GM18511 (cell line): ENCODE measurements around the gene CCDC187.
"Not testable (repeated sequence)": the region's sequence is repeated elsewhere in the genome, so short reads cannot be mapped to it uniquely, and the experiment has no call there.

Experiments used
- ATAC-seq: cut with Tn5 transposase; IDR thresholded peaks from one replicate; pipeline ENCODE4 v1.9.1; 2021; ENCODE audit warnings: mild to moderate bottlenecking, moderate library complexity; ENCODE audit not compliant: unreplicated experiment

CCDC187 gene

DNA sequence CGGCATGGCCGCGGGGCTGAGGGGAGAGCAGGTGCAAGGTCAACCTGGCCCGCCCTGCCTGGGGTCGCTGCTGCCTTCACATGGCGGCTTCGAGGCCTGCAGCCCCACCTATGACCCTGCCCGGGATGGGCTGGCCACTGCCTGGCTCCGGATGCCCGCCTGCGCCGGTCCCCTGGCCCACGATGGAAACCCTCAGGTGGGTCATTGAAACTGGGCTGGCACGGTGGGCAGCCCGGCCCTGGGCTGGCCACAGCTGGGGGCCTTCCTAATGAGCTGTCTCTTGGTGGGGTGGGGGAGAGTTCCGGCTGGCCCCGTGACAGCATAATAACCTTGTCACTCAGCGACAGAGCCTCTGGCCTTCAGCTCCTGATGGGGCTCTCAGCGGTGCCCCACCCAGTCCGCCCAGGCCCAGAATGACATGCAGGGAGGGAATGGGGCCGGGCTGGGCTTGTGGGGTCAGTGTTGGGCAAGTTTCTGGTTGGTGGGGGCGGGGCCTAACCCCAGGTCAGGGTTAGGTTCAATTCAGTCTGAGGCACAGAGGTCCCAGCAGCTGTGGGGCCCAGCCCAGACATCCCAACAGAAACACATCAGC, at the start of gene CCDC187:
CCDC187 (minus strand) TSS at position 270 of the 592 bp plus-strand sequence; CDS start at position 6, 264 bp downstream.
- no peak for ATAC-seq

DNA sequence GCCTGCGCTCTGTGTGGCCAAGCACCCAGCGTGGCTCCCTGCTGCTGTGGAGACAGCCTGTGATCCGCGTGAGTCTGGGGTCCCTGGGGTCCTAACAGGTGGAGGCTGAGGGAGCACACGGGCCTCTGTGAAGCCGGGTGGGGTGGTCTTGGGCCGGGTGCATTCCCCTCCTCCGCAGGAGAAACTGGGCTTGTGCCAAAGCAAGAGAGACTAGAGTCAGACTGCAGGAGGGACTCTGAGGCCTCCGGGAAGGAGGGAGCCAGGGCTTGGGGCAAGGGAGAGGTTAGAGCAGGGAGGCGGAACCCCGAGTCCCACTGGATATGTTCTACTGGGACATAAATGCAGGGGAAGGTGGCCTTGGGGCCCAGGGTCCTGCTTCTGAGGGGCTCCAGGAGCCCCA, 49.2 kb upstream of the CCDC187 start:
- no peak for ATAC-seq

DNA sequence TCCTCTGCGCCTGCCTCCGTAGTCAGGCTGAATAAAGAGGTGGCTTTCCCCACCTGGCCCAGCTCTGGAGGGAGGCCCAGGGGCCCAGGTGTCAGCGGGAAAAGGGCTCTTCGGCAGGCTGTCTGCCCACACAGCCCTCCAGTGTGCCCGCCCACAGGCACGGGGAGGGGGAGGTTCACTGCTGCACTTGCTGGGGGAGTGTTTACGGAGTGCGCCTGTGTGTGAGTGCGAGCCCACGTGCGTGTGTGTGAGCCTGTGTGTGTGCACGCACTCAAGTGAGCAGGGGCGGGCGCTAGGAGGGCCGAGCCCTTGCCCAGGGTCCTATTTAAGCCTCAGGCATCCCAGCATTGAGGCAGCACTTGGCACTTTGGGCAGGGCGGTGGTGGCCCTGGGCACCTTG, 48.8 kb upstream of the CCDC187 start:
- no peak for ATAC-seq

DNA sequence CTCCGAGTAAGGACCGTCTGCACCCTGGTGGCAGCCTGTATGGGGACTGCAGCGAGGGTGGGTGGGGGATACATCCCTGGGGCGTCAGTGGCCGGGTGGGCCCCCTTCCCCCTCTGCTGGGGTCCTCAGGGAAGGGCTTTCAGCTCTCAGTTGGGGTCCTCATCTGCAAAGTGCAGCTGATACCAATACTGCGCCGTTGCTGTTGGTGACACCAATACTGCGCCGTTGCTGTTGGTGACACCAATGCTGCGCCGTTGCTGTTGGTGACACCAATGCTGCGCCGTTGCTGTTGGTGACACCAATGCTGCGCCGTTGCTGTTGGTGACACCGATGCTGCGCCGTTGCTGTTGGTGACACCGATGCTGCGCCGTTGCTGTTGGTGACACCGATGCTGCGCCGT, 48.0 kb upstream of the CCDC187 start:
- ATAC-seq = not testable (repeated sequence)

DNA sequence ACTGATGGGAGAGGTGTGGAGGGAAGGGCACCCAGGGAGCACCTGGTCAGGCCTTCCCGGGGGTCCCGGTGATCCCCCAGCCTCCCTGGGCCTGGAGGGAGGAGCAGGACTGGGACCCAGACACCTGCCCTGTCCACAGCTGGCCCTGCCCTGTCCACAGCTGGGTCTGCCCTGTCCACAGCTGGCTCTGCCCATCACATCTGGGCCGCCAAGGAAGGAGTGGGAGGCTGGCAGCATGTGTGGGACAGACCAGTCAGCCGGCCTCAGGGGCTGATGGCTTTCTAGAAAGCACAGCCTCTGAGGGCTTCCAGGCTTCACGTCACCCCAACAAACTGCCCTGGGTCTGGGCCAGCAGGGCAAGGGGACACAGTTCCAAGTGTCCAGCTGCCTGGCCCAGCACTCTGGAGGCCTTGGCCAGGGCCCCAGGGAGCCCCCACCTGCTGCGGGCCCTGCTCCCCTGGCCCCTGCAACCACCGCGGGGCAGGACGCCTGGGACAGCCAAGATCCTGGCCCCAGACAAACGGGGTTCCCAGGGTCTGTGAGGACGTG, 47.4 kb upstream of the CCDC187 start:
- ATAC-seq = no peak

DNA sequence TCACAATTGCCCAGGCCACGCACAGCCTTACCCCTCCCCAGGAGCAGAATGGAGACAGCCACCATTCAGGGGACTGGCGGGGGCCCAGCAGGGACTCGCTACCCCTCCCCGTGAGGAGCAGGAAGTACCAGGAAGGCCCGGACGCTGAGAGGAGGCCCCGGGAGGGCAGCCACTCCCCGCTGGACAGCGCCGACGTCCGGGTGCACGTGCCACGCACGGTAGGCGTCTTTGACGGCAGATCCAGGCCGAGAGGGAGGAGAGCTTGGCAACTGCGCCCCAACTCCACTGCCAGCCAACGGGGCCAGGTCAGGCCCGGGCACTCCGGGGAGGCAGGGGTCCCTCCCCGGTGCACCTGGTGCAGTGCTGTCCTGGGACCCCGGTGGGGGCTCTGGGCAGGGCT, 45.7 kb upstream of the CCDC187 start:
- ATAC-seq = no peak

DNA sequence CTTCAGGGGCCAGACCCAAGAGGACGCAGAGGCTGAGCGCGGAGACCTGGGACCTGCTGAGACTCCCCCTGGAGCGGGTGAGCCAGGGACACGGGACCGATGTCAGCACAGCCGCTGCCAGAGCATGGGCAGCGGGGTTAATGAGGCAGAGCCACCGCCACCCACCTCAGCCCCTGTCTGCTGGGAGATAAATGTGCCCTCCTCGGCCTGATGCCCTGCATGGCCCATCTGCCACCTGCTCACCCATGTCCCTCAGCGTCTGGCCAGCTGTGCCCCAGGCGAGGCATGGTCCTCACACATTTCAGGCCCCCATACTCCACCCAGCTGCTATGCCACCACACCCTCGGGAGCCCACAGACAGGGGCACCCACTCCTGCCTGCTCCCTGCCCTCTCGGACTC, 44.8 kb upstream of the CCDC187 start:
- no peak for ATAC-seq

DNA sequence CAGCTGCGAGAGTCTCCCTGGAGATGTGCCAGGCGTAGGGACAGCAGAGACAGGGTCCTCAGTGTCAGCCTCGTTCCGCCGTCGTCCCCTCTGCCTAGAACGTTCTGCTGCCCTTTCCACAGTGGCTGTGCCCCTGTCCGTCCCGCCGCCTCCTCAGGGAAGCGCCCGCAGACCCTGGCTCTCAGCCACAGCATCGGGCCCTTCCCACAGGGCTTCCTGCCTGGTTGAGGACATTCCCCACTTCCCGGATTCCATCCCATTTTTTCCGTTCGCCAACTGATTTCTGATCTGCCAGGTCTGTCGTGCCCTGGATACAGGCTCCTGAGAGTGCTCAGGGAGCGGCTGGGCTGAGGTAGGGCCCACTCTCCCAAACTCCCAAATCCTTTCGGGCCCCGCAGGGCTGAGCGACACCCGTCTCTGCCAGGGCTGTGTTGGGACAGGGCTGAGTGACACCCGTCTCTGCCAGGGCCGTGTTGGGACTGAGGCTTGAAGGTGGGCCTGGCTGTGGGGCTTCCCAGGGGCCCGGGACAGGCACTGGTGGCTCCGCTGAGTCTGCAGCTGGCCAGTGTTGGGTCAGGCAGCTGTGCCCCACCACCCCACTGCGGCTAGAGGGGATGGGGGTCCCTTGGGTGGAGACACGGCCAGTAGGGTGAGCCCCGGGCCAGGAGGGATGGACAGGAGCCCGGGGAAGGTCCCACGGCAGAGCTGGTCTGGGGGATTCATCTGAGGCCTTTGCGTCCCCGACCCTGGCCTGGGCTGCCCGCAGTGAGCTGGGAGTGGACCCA, 43.8 kb upstream of the CCDC187 start:
- no peak for ATAC-seq

DNA sequence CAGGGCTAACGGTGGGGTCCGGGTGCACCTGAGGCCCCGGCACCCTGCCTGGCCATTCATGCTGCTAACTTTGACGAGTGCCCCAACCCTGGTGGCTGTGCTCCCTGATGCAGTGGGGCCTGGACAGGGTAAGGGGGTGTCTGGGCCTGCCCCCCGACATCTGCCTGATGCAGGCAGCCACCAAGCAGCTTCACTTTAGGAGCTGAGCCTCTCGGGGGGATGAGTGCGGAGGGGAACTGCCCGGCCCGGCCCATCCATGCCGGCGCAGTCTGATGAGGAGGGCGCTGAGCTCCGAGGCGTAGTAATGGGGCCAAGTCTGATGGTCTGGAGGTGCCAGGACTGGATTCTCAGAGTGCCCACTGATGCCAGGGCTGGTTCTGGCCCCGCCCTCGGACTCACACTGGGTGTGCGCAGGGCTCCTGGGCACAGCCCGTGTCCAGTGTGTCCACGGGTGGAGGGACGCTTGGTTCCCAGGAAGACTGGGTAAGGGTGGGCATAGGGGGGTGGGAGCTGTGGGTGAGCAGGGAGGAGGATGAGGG, 43.1 kb upstream of the CCDC187 start:
- ATAC-seq = no peak

DNA sequence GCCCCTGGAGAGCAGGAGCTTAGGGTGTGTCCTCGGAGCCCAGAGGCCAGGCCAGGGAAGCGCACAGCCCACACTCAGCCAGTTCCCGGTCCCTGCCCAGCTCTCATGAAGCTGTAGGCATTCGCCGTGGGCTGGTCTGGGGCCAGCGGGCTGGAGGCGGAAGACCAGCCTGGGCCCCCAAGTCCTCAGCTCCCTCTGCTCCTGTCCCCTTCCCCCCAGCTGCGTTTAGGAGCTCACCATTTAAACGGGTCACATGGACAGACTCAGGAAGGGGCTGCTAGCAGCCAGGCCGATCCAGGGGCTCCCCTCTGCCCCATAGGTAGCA, 42.2 kb upstream of the CCDC187 start:
- no peak for ATAC-seq

DNA sequence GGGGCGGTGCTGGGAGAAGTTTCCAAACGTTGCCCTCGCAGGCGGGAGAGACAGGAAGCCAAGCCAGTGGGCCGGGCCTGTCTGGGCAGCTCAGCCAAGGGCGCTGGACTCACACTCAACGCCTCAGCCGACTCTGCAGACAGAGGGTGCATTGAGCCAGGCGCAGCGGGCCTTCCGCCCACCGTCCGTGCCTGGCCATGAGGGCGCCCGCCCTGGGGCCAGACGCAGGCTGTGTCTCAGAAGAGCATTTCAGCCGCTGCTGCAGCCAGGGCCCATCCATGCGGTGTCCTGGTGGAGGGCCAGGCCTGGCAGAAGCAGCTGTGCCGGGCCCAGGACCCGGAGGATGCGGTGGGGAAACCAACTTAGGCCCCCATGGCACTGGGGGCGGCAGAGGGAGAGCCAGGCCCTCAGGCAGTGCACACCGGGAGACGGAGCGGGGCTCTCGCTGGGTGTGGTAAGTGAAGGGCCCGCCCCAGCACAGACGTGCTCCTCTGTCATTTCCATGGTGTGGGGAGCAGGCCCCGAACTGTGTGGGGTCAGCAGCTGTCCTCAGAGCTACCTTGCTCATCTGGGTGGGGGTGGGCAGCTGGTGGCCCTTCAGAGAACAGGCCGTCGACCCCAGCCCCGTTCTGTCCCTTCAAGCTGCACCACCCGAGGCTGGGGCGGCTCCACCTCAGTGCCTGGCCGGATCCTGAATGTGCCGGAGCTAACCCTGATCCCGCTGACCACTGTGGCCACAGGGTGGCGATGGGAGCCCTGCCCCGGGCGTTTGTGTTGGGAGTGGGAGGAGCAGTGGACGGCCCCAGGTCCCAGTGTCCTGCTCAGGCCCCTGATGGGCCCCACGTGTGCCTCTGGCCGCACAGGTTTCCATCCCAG, 41.6 kb upstream of the CCDC187 start:
- ATAC-seq = no peak

DNA sequence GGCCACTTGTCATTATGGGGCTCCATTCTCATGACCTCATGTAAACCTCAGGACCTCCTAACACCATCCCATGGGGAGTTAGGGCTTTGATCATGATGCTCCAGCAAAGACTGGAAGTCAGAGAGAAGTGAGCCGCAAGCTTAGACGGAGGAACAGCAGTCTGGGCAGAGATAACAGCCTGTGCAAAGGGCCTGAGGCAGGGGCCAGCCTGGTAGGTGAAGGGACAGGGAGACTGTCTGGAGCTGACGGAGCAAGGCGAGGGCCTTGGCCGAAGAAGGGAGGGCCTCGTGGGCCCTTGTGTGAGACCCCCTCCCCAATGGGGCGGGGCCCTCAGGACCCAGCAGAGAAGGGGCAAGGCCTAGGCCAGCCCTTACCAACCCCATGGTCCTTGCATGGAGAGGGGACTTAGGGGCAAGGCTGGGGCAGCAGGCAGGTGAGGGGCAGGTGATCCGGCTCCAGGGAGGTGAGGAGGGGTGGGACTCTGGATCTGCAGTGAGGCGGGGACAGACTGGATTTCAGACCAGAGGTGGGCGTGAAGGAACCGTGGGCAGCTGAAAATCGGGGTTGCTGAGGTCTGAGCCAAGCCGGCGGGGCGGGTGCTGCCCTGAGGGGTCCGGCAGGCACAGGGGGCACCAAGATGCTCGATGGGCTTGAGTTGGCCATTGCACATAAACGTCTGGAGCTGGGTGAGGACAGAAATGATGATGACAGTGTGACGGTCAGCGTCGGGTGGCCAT, 40.8 kb upstream of the CCDC187 start:
- ATAC-seq = no peak

DNA sequence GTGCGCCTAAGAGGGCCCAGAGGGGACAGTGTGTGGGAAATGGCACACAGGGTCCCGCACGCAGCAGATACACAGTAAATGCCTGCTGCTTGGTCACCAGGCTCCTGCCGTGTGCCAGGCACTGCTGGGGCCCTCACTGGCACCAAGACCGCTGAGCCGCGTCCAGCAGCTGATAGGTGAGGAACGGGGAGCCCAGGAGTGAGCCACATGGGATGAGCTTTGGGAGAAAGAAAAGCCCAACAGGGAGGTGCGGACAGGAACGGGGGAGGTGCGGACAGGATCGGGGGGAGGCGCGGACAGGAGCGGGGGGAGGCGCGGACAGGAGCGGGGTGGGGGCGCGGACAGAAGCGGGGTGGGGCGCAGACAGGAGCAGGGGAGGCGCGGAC, 40.0 kb upstream of the CCDC187 start:
- no peak for ATAC-seq

DNA sequence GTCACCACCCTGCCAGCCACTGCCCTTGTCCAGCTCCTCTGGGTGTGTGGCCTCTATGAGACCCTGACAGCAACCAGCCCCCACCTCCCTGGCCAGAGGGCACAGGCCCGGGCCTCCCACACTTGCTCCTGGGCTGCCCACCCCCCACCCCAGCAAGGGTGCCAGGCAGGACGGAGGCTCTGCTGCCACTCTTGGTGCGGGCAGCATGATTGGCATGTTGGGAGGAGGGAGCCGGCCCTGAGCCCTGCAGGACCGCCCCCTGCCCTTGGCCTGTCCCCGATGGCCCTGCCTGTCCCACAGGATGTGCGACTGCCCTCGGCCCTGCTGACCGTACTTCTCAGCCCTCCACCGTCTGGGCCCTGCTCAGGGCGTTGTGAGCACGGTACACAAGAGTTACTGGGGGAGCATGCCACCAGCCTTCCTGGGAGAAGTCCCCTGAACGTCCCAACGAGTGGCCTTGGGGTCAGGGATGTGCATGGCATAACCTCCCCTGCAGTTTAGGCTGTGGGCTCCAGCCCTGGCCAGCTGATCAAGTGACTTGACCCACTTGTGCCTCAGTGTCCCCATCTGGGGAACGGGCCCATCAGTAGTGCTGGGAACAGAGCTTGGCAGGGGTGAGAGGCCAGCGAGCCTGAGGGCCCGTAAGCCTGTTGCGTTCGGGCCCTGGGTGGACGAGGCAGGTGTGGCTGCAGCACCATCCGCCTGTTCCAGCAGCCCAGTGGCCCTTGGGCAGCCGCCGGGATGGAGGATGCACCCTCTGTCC, 39.4 kb upstream of the CCDC187 start:
- no peak for ATAC-seq

DNA sequence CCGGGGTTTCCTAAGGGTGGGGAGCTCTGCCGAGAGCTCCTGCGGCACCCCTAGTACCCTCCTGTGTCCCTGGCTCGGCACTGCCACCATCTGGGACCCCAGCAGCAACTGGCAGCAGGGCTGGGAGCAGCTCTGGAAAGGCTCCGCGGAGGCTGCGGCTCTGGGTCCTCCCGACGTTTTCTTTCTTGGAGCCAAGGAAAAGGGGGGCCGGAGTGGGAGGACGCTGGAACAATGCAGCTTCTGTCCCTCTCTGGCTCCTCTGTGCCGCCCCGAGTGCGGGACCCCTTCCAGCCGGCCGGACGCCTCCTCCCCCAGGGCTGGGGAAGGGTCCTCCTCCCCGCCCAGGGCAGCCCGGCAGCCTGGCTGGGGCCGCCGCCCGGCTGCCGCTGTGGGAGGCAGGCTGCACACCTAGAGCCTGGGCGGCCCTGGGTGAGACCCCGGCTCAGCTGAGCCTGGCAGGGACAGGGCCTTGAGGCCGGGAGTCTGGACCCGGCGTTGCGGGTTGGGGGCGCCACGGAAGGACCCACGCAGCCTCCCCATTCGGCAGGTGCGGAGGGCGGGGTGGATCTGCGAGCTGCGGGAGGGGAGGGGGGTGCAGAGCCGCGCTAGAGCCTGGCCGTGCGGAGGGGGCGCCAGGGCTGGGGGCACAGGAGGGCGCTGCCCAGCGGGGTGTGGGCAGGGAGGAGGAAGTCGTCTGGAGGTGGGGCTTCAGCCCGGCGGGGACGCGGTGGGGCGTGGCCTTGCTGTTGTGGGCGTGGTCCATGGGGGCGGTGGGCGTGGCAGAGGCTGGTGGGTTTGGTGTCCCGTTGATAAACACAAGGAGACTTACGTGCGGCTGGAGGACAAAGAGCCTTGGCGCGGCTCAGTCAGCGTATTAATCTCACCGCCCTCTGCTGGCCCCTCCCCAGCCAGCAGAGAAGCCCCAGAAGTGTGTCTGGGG, 38.6 kb upstream of the CCDC187 start:
- no peak for ATAC-seq

DNA sequence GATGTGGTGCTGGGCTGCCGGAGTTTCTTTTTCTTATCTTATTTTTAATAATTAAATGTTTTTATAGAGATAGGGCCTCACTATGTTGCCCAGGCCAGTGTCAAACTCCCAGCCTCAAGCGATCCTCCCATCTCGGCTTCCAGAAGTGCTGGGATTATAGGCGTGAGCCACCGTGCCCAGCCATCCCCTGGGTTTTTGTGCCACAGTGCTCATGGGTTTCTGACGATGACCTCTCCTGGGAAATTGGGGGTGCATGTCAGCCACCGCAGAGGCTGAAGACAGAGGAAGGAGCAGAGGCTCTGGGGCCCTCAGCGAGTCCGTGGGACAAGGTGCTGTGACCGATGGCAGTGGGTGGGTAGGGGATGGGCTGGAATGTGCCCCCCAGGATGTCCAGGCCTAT, 37.9 kb upstream of the CCDC187 start:
- ATAC-seq = no peak

DNA sequence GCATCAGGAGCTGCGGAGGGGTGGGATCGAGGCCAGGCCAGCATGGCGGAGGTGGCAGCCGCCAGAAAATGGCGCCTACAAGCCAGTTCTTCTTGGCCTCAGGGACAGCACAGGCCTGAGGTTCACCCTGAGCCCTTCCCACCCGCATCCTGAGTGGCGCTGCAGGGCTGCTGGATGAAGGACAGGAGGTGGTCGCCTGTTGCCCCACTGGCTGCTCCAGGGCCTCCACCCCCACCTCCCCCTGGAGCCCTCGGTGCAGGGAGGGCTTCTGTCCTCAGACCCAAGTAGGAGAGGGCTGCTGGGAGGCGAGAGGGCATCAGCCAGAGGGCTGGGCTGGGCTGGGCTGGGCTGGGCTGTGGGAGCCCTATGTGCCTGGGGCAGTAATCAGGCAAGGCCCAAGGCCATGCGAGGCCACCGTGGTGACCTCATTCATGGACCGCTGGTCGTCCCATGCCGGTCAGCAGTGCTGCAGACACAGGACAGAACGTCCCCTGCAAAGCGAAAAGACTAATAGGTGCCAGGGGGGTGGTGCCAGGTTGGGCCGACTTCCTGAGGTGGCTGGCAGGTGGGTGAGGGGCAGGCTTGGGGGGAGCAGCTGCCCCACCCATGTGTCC, 37.3 kb upstream of the CCDC187 start:
- ATAC-seq = no peak

DNA sequence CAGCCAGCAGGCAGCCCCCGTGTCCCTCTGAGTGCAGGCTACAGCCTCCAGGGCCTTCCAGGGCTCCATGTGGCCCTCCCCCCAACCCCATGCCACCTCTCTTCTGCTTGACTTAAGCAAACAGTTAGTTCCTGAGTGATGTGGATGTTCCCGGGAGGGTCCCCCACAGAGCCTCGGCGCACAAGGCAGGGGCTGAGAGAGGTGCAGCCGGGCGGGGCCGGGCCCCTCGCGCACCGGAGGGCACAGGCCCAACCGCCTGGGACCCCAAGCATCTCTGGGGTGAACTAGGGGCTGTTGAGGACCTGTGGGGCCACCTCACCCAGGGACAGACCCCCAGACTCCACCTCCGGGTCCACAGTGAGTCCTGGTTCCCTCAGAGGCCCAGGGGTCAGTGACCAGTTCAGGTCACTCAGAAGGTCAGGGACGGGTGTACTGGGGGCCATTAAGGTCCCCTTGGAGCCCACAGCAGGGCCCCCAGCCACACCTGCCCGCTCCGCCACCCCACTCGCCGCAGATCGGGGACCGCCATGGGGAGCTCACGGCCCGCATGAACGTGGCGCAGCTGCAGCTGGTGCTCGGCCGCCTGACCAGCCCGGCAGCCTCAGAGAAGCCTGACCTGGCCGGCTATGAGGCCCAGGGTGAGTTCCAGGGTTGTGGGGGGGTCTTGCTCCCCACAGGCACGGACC, 36.6 kb upstream of the CCDC187 start:
- no peak for ATAC-seq
